ENCODE data around the gene CD302.
"Not testable (repeated sequence)": the region's sequence is repeated elsewhere in the genome, so short reads cannot be mapped to it uniquely, and the experiment has no call there.

Gene CD302

GRCh38 chr2:159748089-159748488, 49.9 kb downstream of the CD302 start:
- DNase-seq (ENCODE audit: low read depth), result no peak

DNA sequence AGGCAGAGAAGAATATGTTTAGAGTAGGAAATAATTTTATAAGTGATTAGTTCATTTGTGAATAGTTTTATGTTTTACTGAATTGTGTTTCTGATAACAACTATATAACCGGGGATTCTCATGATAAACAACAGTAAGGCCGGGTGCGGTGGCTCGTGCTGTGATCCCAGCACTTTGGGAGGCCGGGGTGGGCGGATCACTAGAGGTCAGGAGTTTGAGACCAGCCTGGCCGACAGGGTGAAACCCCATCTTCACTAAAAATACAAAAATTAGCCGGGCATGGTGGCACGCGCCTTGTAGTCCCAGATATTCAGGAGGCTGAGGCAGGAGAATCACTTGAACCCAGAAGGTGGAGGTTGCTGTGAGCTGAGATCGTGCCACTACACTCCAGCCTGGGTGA, 52.8 kb downstream of the CD302 start:
- not testable (repeated sequence) for DNase-seq (ENCODE audit: low read depth)

- no peak for DNase-seq (ENCODE audit: low read depth)
Observed at GRCh38 chr2:159744363-159744762, 53.6 kb downstream of the CD302 start.

DNA sequence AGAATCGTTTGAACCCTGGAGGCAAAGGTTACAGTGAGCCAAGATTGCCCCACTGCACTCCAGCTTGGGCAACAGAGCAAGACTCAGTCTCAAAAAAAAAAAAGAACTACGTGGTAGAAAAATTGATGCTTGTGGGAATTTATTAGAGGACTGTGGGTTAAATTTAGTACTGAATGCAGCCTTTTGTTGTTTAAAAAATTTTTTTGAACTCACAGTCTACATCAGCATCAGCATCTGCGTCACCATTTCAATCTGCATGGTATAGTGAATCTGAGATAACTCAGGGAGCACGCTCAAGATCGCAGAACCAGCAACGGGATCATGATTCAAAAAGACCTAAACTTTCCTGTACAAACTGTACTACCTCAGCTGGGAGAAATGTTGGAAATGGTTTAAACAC, 55.2 kb downstream of the CD302 start:
- no peak for DNase-seq (ENCODE audit: low read depth)

DNA sequence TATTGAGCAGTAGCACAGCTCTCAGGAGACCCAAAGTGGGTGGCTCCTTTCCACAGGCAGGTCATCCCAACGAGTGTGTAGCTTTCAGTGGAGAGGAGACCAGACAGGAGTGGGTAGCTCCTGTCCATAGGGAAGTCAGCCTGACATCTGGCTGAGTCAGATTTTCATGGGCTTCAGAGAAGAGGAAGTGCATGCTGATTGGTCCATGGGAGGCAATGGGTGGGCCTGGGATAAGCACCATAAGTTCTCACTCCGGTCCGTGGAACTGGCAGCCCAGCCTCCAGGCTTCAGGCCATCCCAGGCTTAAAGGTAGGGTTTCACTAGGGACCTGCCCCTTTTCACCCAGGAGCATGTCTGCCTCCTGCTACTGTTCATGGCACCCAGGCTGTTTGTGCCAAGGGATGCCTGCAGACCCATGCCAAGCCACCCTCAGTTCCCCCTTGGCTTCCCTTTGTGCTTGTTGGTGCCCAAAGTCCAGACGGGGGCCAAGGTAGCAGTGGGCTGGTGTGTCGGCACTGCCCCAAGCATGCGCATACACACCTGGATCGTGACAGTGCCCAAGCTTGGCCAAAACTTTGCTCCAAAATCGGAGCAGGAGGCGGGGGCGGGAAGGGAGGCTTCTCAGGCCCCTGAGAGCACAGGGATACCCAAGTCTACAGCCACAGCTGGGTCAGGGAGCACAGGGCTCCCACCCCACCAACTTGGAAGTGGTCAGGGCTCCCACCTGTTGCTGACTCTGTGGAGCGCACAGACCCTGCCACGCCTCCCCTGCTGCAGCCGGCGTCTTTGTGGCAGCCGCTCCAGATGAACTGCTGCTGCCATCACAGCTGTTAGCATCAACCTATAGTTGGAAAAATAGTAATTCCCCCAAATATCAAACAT, 59.3 kb downstream of the CD302 start:
- no peak for DNase-seq (ENCODE audit: low read depth)

DNA sequence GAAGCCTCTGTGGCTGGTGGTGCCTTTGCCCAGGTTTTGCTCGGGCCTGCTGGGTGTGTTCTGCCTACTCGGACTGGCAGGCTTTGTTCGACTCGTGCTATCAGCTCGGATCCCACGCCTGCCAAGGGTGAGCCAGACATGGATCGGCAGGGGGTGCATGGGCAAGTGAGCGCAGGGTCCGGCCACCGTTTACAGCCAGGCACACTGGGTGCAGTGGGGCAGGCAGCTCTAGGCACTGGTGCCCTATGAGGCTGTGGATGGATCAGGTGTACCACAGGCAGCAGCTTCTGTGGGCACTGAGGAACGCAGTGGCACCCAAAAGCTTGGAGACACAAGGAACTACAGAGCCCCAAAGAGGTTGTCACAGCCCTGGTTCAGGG, 60.1 kb downstream of the CD302 start:
- no peak for DNase-seq (ENCODE audit: low read depth)

GRCh38 chr2:159737292-159737916, 60.6 kb downstream of the CD302 start:
- DNase-seq (ENCODE audit: low read depth), result no peak

DNA sequence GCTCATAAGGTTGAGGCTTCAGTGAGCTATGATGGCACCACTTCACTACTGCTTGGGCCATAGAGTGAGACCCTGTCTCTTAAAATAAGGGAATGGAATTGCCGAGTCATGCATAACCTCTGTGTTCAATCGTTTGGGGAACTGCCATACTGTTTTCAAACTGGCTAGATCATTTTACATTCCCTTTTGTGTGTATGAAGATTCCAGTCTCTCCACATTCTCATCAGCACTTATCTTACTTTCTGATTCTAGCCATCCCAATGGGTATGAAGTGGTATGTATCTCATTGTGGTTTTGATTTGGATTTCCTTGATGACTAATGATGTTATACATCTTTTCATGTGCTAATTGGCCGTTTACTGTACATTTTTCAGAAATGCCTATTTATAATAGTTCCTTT, 62.0 kb downstream of the CD302 start:
- DNase-seq (ENCODE audit: low read depth), result no peak

DNA sequence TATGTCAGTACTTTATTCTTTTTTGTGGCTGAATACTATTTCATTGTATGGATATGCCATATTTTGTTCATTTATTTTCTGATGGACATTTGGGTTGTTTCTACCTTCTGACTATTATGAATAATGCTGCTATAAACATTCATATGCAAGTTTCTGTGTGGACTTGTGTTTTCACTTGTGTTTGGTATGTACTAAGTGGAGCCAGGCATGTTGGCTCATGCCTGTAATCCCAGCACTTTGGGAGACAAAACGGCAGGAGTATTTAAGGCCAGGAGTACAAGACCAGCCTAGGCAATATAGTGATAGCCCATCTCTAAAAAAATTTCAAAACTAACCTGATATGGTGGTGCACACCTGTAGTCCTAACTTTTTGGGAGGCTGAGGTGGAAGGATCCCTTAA, 62.4 kb downstream of the CD302 start:
- no peak for DNase-seq (ENCODE audit: low read depth)

GRCh38 chr2:159728629-159729028, 69.4 kb downstream of the CD302 start:
- DNase-seq (ENCODE audit: low read depth), result no peak

GRCh38 chr2:159725713-159726112, 72.3 kb downstream of the CD302 start:
- no peak for DNase-seq (ENCODE audit: low read depth)

DNA sequence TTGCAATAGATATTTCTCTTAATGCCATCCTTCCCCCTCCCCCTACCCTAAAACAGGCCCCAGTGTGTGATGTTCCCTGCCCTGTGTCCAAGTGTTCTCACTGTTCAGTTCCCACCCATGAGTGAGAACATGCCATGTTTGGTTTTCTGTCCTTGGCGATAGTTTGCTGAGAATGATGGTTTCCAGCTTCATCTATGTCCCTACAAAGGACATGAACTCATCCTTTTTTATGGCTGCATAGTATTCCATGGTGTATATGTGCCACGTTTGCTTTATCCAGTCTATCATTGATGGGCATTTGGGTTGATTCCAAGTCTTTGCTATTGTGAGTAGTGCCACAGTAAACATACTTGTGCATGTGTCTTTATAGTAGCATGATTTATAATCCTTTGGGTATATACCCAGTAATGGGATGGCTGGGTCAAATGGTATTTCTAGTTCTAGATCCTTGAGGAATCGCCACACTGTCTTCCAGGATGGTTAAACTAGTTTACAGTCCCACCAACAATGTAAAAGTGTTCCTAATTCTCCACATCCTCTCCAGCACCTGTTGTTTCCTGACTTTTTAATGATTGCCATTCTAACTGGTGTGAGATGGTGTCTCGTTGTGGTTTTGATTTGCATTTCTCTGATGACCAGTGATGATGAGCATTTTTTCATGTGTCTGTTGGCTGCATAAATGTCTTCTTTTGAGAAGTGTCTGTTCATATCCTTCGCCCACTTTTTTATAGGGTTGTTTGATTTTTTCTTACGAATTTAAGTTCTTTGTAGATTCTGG, 73.0 kb downstream of the CD302 start:
- DNase-seq (ENCODE audit: low read depth), result not testable (repeated sequence)

DNA sequence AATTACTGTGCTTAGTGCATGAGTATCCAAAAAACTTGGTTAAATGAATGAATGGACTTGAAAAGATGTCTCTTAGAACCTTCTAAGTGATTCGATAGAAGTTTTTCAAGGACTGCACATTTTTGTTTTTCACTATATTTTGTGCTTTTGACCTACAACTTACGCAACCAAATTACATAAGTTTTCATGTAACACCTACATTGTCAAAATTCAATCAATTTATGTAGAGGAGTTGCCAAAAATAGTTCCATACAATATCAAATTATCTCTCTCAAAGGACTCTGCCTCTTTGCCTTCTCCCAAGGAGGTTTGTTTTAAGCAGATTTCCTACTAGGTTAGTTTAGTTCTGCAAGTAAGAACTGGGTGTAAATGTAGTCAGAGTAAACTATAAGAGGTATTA, 75.4 kb downstream of the CD302 start:
- DNase-seq (ENCODE audit: low read depth), result no peak

GRCh38 chr2:159720676-159721075, 77.3 kb downstream of the CD302 start:
- DNase-seq (ENCODE audit: low read depth), result no peak

Measured in activated T-helper 9 cell treated with anti-CD3 and anti-CD28 coated beads, Interleukin-2, amount 50 U/mL, for 16 hours (primary cell).